ENCODE results near the gene CD247. TPM values are rescaled to one million over a fixed set of nuclear protein-coding genes. Genes with fewer than 3 reads are reported as not detected.

CD247 gene
- total and polyA plus RNA-seq, 10 of the 15 experiments (the other 5 are each of a cell fraction or from before 2014, with no cell fraction given): 0.10 to 0.77 (median 0.30) TPM

GRCh38 chr1:167455786-167456446 is 62.4 kb downstream of the CD247 start:
- SMC1A ChIA-PET (ENCODE audit: uncharacterized antibody, unreplicated experiment): interaction anchor here (0.5 to 5.2 kb wide), 11 partner anchors 9 to 959 kb away, joined by 3 to 34 read pairs (median 3); partner anchors contain the start of gene POU2F1
- TF ChIP-seq PKNOX1 (IDR thresholded peaks at IDR 0.05) (0 out of 2 replicates have a peak, but pooled peaks have one; percentile 18), JUNB (IDR thresholded peaks at IDR 0.05) (peak; percentile 41; the same call in 1 of the 2 replicates), IKZF2 (IDR thresholded peaks at IDR 0.05) (0 out of 4 replicates have a peak, but pooled peaks have one; percentile 9 to 22), POLR2A (IDR thresholded peaks at IDR 0.05; ENCODE audit: low read depth, low read length) (peak; percentile 58), ASH2L (IDR thresholded peaks at IDR 0.05; ENCODE audit: borderline replicate concordance, low read depth) (no peak), CREM (IDR thresholded peaks at IDR 0.05; ENCODE audit: low read depth) (0 out of 2 replicates have a peak, but pooled peaks have one; percentile 40)
- TF ChIP-seq, protein P1, sequence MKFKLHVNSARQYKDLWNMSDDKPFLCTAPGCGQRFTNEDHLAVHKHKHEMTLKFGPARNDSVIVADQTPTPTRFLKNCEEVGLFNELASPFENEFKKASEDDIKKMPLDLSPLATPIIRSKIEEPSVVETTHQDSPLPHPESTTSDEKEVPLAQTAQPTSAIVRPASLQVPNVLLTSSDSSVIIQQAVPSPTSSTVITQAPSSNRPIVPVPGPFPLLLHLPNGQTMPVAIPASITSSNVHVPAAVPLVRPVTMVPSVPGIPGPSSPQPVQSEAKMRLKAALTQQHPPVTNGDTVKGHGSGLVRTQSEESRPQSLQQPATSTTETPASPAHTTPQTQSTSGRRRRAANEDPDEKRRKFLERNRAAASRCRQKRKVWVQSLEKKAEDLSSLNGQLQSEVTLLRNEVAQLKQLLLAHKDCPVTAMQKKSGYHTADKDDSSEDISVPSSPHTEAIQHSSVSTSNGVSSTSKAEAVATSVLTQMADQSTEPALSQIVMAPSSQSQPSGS (IDR thresholded peaks at IDR 0.05; ENCODE audit: low read length): no peak
- RAD21 ChIA-PET (ENCODE audit: unreplicated experiment): interaction anchor here (0.7 to 5.5 kb wide), 10 partner anchors 8 to 398 kb away, joined by 3 to 35 read pairs (median 4); partner anchors contain the start of gene CREG1
- no peaks in the 10 kb centered on the region for H4K20me1 ChIP-seq (ENCODE audit: control insufficient read depth, insufficient read depth)
- ATAC-seq (peak; percentile 80), DNase-seq (ENCODE audit: low read depth, low spot score) (no peak), FAIRE-seq (no peak)
- no TSS peak for BruUV-seq (replicated peaks)
- H3K9me3 ChIP-seq (replicated peaks; ENCODE audit: control insufficient read depth, insufficient read depth, low read length): no peaks in the 10 kb centered on the region
- in situ Hi-C loops (cut with MboI) (no loop called here), intact Hi-C loops (cut with micrococcal nuclease; ENCODE audit: unreplicated experiment) (loop anchor here (5.0 kb wide), 2 partner anchors 76 to 231 kb away; no protein-coding TSS in a partner anchor)
- no peaks in the 10 kb centered on the region for H3K27me3 ChIP-seq (replicated peaks in 1 of 2; ENCODE audit: control insufficient read depth in 2 of 2, insufficient read depth in 2 of 2, low read length in 1 of 2)
- peaks cover 5% of the 10 kb centered on the region for H3K4me1 ChIP-seq (ENCODE audit: control insufficient read depth, insufficient read depth, low read length)
- no peaks in the 10 kb centered on the region for H3K79me2 ChIP-seq (ENCODE audit: control insufficient read depth, insufficient read depth, low read length)
- CTCF ChIA-PET: interaction anchor here (0.7 to 4.2 kb wide), 16 partner anchors 9 to 396 kb away, joined by 3 to 32 read pairs (median 3); partner anchors contain the start of gene POU2F1
- POLR2A ChIA-PET: interaction anchor here (0.7 to 2.1 kb wide), 3 partner anchors 8 to 189 kb away, joined by 3 to 6 read pairs (median 3); no protein-coding TSS in a partner anchor
- WGBS (ENCODE audit: insufficient coverage, insufficient replicate concordance, low lambda C conversion rate, missing lambda C conversion rate): 4% methylated on average over 21 of the region's 23 CpGs
- no peak overlapping the region for H3K27ac ChIP-seq (ENCODE audit: control insufficient read depth, insufficient read depth)
- H3K4me2 ChIP-seq (ENCODE audit: control insufficient read depth, insufficient read depth): peak overlapping the region; percentile 81
- peak overlapping the region; percentile 80 for H3K4me3 ChIP-seq
- H2AFZ ChIP-seq (ENCODE audit: control insufficient read depth, low read depth, low read length): peak overlapping the region; percentile 81
- peak overlapping the region; percentile 71 for H3K9ac ChIP-seq (ENCODE audit: control insufficient read depth, insufficient read depth, low read length)
- H3K36me3 ChIP-seq (ENCODE audit: control insufficient read depth in 2 of 2, insufficient read depth in 2 of 2, low read length in 1 of 2): no peaks in the 10 kb centered on the region
